Lower leg skin (tissue), 4 donors: ENCODE results near the gene MAGOH. TPM values are rescaled to one million over a fixed set of nuclear protein-coding genes. Genes with fewer than 3 reads are reported as not detected.

ENCODE experiments used
- DNase-seq, 2 donors: peaks; one replicate each; pipeline ENCODE4 v3.0.0-alpha.2; 2019; ENCODE audit warnings: low spot score in 2 of 2
- H3K4me3 ChIP-seq: fragments of 200-600 bp; sonication (generic); 2 replicates; pipeline ENCODE4 v1.5.1; 2017; ENCODE audit warnings: mild to moderate bottlenecking, low read depth; ENCODE audit not compliant: poor library complexity, severe bottlenecking
- CTCF ChIP-seq, 3 donors: fragments of 450-650 bp; IDR thresholded peaks; one replicate each; pipeline ENCODE4 v1.5.1; 2016; ENCODE audit warnings: antibody characterized with exemption in 3 of 3, mild to moderate bottlenecking in 3 of 3, moderate library complexity in 2 of 3
- POLR2A ChIP-seq, 2 donors: fragments of 450-650 bp; IDR thresholded peaks; one replicate each; pipeline ENCODE4 v1.6.1; 2016 to 2017; ENCODE audit warnings: antibody characterized with exemption in 2 of 2, mild to moderate bottlenecking in 1 of 2, moderate library complexity in 1 of 2
- WGBS, 2 donors: methylation state at CpG; one replicate each; pipeline ENCODE4 v1.1.5; 2018; 5-methylcytosine and 5-hydroxymethylcytosine counted together
- intact Hi-C: fragments of 100-400 bp; cut with DNase I; formaldehyde crosslinking; loops from one replicate; pipeline ENCODE4 v1.15.0; 2023; ENCODE audit warnings: low total_unique reads
- total RNA-seq, 4 donors: library from RNA; depleted of rRNA; stranded (reverse); fragments of >200 nt; gene quantifications; one replicate each; pipeline ENCODE4 v1.1.0, GENCODE V29; 2016

The MAGOH gene
- 10 to 100 TPM; 15.2 to 33.7 (median 21.1) TPM for total RNA-seq

GRCh38 chr1:53238197-53239155 is at the start of gene MAGOH:
Gene MAGOH, minus strand, starts transcription at chr1:53238518. Its CDS starts 70 bp downstream, at chr1:53238448.
- TF ChIP-seq POLR2A (IDR thresholded peaks at IDR 0.05) (peak in 1 of 2 donors; percentile 25), CTCF (IDR thresholded peaks at IDR 0.05) (no peak)
- peak; percentile 92 to 99 for DNase-seq
- intact Hi-C loops = no loop called here
- H3K4me3 ChIP-seq = peak within 1 kb of the TSS; percentile 99
- 3 to 6% methylated on average over 51 to 64 of the region's 64 CpGs for WGBS, 2 donors

GRCh38 chr1:53286955-53287354 is 48.6 kb upstream of the MAGOH start:
- WGBS, 2 donors = 69 to 76% methylated on average over 4 of the region's 4 CpGs
- intact Hi-C loops = no loop called here
- H3K4me3 ChIP-seq = no peak overlapping the region
- TF ChIP-seq POLR2A (IDR thresholded peaks at IDR 0.05) (no peak), CTCF (IDR thresholded peaks at IDR 0.05) (no peak)
- no peak for DNase-seq

- H3K4me3 ChIP-seq = no peak overlapping the region
- no peak for TF ChIP-seq POLR2A (IDR thresholded peaks at IDR 0.05)
- TF ChIP-seq CTCF (IDR thresholded peaks at IDR 0.05) = no peak
- intact Hi-C loops = no loop called here
- WGBS, 2 donors = 82 to 88% methylated on average over 8 of the region's 8 CpGs
- no peak for DNase-seq
Observed at GRCh38 chr1:53285969-53286760, 47.8 kb upstream of the MAGOH start.

GRCh38 chr1:53285546-53285945 is 47.2 kb upstream of the MAGOH start:
- intact Hi-C loops = no loop called here
- WGBS, 2 donors = 68 to 85% methylated on average over 5 of the region's 5 CpGs
- DNase-seq = no peak

More at GRCh38 chr1:53285546-53285945, 47.2 kb upstream of the MAGOH start:
- no peak for TF ChIP-seq CTCF (IDR thresholded peaks at IDR 0.05)
- TF ChIP-seq POLR2A (IDR thresholded peaks at IDR 0.05) = no peak
- H3K4me3 ChIP-seq = no peak overlapping the region
